KMS-11 (cell line): ENCODE data around the gene RAB13.
A peak's percentile ranks its signal among the peaks of the same experiment; 100 is the strongest.

ENCODE experiments used
- H2AFZ ChIP-seq: fragments of 200-600 bp; sonication (generic); 2 replicates; pipeline ENCODE4 v1.6.1; 2016; ENCODE audit warnings: antibody characterized with exemption, mixed run types, low read depth
- H3K27ac ChIP-seq: fragments of 200-600 bp; sonication (generic); 2 replicates; pipeline ENCODE4 v1.6.1; 2016; ENCODE audit warnings: mild to moderate bottlenecking, mixed run types
- H3K27me3 ChIP-seq: fragments of 200-600 bp; sonication (generic); 2 replicates; pipeline ENCODE4 v1.6.1; 2017; ENCODE audit warnings: mild to moderate bottlenecking, low read depth, mixed run types, moderate library complexity; ENCODE audit not compliant: insufficient read depth
- H3K36me3 ChIP-seq: fragments of 200-600 bp; sonication (generic); 2 replicates; pipeline ENCODE4 v1.6.1; 2017; ENCODE audit warnings: mild to moderate bottlenecking, mixed run types; ENCODE audit not compliant: insufficient read depth
- H3K4me1 ChIP-seq: fragments of 200-600 bp; sonication (generic); 2 replicates; pipeline ENCODE4 v1.6.1; 2016; ENCODE audit warnings: mild to moderate bottlenecking, low read depth, mixed run types; ENCODE audit not compliant: poor library complexity, severe bottlenecking
- H3K4me2 ChIP-seq: fragments of 200-600 bp; sonication (generic); 2 replicates; pipeline ENCODE4 v1.7.0; 2016; ENCODE audit warnings: mild to moderate bottlenecking, mixed run types
- H3K4me3 ChIP-seq: fragments of 200-600 bp; sonication (generic); IDR thresholded peaks from 2 replicates; pipeline ENCODE4 v1.6.1; 2017; ENCODE audit warnings: low read depth, low read length, mixed read lengths; ENCODE audit not compliant: insufficient read depth
- H3K79me2 ChIP-seq: fragments of 200-600 bp; sonication (generic); 2 replicates; pipeline ENCODE4 v1.6.1; 2016; ENCODE audit warnings: low read depth, mixed run types; ENCODE audit not compliant: insufficient read depth
- H3K9ac ChIP-seq: fragments of 200-600 bp; sonication (generic); 2 replicates; pipeline ENCODE4 v1.6.1; 2016; ENCODE audit warnings: mild to moderate bottlenecking, mixed run types
- H4K20me1 ChIP-seq: fragments of 200-600 bp; sonication (generic); 2 replicates; pipeline ENCODE4 v1.6.1; 2016; ENCODE audit warnings: mild to moderate bottlenecking, mixed run types; ENCODE audit not compliant: insufficient read depth
- TF ChIP-seq, protein P1 (sequence below): fragments of 200-600 bp; sonication (generic); conservative IDR thresholded peaks from 2 replicates; pipeline ENCODE4 v1.6.1; 2017; ENCODE audit warnings: low read depth, mild to moderate bottlenecking, antibody characterized with exemption, low read length, moderate library complexity, mixed read lengths

The RAB13 gene

DNA sequence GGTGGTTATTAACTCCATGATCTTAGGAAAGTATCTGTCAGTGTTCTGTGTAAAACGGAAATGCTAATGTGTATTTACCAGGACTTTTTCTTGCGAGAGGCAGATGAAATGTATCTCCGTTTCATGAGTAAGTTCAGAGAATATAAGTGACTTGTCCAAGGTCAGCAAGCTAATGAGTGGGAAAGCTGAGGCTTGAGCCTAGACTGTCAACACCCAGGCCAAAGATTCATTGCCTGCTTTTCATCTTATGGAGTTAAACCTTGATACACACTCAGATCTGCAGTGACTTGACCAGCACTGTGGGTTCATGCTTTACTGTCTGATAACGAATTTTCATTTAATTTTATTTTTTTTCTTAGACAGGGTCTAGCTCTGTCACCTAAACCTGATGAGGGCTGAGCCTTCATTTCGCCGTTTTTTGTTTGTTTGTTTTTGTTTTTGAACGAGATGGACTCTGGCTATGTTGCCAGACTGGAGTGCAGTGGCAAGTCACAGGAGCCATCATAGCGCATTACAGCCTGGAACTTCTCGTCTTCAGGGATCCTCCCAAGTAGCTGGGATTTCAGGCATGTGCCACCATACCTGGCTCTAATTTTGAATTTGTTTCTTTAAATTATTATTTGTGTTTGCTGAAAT is 7.7 kb downstream of the RAB13 start:
- TF ChIP-seq, protein P1, sequence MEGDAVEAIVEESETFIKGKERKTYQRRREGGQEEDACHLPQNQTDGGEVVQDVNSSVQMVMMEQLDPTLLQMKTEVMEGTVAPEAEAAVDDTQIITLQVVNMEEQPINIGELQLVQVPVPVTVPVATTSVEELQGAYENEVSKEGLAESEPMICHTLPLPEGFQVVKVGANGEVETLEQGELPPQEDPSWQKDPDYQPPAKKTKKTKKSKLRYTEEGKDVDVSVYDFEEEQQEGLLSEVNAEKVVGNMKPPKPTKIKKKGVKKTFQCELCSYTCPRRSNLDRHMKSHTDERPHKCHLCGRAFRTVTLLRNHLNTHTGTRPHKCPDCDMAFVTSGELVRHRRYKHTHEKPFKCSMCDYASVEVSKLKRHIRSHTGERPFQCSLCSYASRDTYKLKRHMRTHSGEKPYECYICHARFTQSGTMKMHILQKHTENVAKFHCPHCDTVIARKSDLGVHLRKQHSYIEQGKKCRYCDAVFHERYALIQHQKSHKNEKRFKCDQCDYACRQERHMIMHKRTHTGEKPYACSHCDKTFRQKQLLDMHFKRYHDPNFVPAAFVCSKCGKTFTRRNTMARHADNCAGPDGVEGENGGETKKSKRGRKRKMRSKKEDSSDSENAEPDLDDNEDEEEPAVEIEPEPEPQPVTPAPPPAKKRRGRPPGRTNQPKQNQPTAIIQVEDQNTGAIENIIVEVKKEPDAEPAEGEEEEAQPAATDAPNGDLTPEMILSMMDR: no peak
- Histone ChIP-seq H3K36me3 (peaks cover 12% of the 10 kb centered on the region; the same call in 1 of the 2 replicates), H3K27ac (peak overlapping the region; percentile 60; the same call in 1 of the 2 replicates), H3K27me3 (no peaks in the 10 kb centered on the region), H3K9ac (peak overlapping the region; percentile 83; the same call in 1 of the 2 replicates), H3K4me3 (peak overlapping the region; percentile 99), H3K79me2 (peaks cover 21% of the 10 kb centered on the region), H3K4me2 (peak overlapping the region; percentile 56), H2AFZ (peak overlapping the region; percentile 88), H3K4me1 (peaks cover 23% of the 10 kb centered on the region), H4K20me1 (no peaks in the 10 kb centered on the region)

DNA sequence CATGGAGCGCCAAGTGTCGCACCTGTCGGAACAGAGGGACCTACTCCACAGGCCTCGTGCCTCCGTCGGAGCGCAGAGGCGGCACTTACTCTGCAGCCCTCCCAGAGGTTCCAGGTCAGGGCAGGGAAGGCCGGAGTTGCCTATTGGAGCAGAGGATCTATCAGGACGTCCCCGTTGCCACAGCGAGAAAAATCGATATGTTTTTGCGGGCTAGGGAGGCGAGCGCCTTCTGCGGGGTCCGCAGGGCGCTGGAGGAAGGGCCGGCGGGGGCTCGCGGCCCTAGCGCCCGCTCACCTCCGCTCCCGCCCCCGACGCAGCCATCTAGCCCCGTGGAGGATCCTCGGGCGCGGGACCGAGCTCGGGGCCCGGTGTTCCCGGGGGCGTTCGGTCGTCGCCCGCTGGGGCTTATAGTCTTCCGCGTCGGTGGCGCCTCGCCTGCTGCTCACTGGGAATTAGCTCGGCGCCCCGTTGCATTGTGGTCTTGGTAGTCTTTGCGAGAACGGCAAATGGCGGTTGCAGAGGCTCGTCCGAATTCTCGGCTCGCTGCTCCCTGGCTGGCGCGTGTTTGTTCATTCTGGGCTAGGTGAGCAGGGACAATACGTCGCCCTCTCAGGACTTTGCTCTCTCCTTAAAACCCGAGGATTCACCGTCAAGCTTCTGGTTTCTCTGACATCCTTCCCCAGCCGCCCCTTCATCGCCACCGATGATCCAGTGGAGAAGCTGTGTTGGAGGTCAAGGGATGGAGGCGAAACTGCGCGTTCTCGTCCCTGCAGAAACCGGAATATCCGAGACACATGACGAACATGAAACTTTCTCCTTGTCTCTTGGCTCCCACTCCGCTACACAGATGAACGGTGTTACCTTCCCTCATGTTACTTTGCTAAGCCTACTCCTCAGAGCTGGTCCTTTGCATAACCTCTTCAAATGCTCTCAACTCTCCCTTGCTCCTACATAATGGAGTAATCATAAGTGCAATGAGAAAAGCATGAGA is 8.6 kb downstream of the RAB13 start, which contains the start of gene JTB:
Gene JTB (minus strand): TSS at position 425 of the 991 bp plus-strand sequence. CDS start 422 bp downstream, at position 3.
- peaks cover 21% of the 10 kb centered on the region for H3K79me2 ChIP-seq
- H3K27ac ChIP-seq: peak within 1 kb of the TSS; percentile 60
- peak within 1 kb of the TSS; percentile 56 for H3K4me2 ChIP-seq
- H3K9ac ChIP-seq: peak within 1 kb of the TSS; percentile 83
- H2AFZ ChIP-seq: peak within 1 kb of the TSS; percentile 88
- peak within 1 kb of the TSS; percentile 99 for H3K4me3 ChIP-seq
- H3K27me3 ChIP-seq: no peaks in the 10 kb centered on the region
- peaks cover 23% of the 10 kb centered on the region for H3K4me1 ChIP-seq
- H4K20me1 ChIP-seq: no peaks in the 10 kb centered on the region
- peaks cover 12% of the 10 kb centered on the region; the same call in 1 of the 2 replicates for H3K36me3 ChIP-seq
- TF ChIP-seq, protein P1: no peak

DNA sequence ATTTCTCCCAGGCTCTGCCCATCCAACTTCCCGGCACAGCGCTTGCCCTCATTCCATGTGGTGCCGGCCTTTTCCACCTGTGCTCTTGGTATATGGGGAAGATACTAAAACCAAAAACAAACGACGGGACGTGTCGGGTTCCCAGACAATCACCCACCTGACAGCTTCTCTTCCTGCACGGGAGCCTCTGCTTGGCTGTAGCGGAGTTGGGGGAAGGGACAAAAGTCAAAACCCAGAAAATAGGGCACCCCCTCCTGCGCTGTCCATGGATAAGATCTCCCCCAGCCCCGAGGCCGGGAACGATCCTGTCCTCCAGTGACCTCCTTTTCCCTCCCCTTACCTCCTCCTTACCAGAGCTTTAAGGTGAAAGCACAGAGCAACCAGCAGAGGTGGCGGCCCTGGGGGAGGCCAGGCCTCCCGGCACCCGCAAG is 9.3 kb downstream of the RAB13 start:
- peak overlapping the region; percentile 60 for H3K27ac ChIP-seq
- H3K9ac ChIP-seq: peak overlapping the region; percentile 83
- TF ChIP-seq, protein P1: 0 out of 2 replicates have a peak, but pooled peaks have one; percentile 17
- H3K4me3 ChIP-seq: peak overlapping the region; percentile 99
- peaks cover 12% of the 10 kb centered on the region; the same call in 1 of the 2 replicates for H3K36me3 ChIP-seq
- peaks cover 28% of the 10 kb centered on the region for H3K4me1 ChIP-seq
- peak overlapping the region; percentile 88 for H2AFZ ChIP-seq
- H3K79me2 ChIP-seq: peaks cover 21% of the 10 kb centered on the region
- no peaks in the 10 kb centered on the region for H3K27me3 ChIP-seq
- peak overlapping the region; percentile 56 for H3K4me2 ChIP-seq
- no peaks in the 10 kb centered on the region for H4K20me1 ChIP-seq

DNA sequence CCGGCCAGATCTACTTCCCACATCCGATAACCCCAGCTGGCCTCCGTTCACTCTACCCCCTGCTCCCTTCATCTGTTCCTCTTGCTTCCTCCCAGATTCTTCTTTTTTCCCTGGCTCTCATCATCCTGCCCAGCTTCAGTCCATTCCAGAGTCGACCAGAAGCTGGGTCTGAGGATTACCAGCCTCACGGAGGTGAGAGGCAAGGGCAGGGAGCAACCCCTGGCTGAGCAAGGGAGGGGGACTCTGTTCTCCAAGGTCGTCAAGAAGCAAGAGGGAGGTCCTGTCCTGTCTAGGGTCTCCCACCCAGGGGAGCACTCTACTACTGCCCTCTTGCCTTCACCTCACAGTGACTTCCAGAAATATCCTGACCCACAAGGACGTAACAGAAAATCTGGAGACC is 12.6 kb downstream of the RAB13 start:
- no peaks in the 10 kb centered on the region for H3K27me3 ChIP-seq
- peaks cover 12% of the 10 kb centered on the region; the same call in 1 of the 2 replicates for H3K36me3 ChIP-seq
- H3K79me2 ChIP-seq: peaks cover 21% of the 10 kb centered on the region
- no peak overlapping the region for H3K4me2 ChIP-seq
- no peak overlapping the region for H3K4me3 ChIP-seq
- H3K9ac ChIP-seq: no peak overlapping the region
- no peaks in the 10 kb centered on the region for H4K20me1 ChIP-seq
- TF ChIP-seq, protein P1: no peak
- H3K4me1 ChIP-seq: peaks cover 30% of the 10 kb centered on the region
- no peak overlapping the region for H2AFZ ChIP-seq
- H3K27ac ChIP-seq: no peak overlapping the region
